Prostate gland (tissue), 2 donors: Measurements from ENCODE around the gene GPATCH2L.

Experiments used
- POLR2A ChIP-seq: fragments of 450-650 bp; IDR thresholded peaks from one replicate; pipeline ENCODE4 v1.6.1; 2016; ENCODE audit warnings: antibody characterized with exemption, mild to moderate bottlenecking
- POLR2AphosphoS5 ChIP-seq: sonication (generic); formaldehyde crosslinking; IDR thresholded peaks from one replicate; pipeline ENCODE4 v1.6.1; 2017; ENCODE audit warnings: antibody characterized with exemption
- TF ChIP-seq, protein P1 (sequence below), 4 experiments: fragments of 200-600 bp in 2 of 4; fragments of 450-650 bp in 2 of 4; sonication (generic) in 2 of 4; IDR thresholded peaks; 1 replicate in 3 of 4; 2 replicates in 1 of 4; pipeline ENCODE4 v1.5.1; 2016 to 2019; ENCODE audit warnings: antibody characterized with exemption in 4 of 4, mild to moderate bottlenecking in 2 of 4, moderate library complexity in 2 of 4

DNA sequence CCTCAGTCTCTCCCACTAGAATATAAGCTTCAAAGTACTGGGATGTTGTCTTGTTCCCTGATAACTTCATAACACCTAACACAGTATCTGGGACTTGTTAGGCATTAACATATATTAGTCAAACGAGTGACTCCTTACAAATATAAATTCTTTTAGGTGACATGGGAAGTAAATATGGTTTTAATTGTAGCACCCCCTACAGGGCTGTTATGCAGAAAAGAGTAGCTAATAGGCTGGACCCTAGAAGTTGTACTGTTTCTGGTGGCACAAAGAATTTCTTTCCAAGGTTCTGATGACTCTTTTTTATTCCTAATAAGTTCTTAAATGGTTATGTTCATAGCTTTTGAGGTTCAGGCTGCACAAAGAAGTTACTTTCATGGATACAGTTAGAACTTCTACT is 29.8 kb downstream of the GPATCH2L start:
- TF ChIP-seq, protein P1, sequence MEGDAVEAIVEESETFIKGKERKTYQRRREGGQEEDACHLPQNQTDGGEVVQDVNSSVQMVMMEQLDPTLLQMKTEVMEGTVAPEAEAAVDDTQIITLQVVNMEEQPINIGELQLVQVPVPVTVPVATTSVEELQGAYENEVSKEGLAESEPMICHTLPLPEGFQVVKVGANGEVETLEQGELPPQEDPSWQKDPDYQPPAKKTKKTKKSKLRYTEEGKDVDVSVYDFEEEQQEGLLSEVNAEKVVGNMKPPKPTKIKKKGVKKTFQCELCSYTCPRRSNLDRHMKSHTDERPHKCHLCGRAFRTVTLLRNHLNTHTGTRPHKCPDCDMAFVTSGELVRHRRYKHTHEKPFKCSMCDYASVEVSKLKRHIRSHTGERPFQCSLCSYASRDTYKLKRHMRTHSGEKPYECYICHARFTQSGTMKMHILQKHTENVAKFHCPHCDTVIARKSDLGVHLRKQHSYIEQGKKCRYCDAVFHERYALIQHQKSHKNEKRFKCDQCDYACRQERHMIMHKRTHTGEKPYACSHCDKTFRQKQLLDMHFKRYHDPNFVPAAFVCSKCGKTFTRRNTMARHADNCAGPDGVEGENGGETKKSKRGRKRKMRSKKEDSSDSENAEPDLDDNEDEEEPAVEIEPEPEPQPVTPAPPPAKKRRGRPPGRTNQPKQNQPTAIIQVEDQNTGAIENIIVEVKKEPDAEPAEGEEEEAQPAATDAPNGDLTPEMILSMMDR (IDR thresholded peaks at IDR 0.05), result no peak
- TF ChIP-seq POLR2A, result no peak
- no peak for TF ChIP-seq POLR2AphosphoS5
